ENCODE data around the gene ERO1B. TPM values are rescaled to one million over a fixed set of nuclear protein-coding genes. Genes with fewer than 3 reads are reported as not detected.

ERO1B gene
- total RNA-seq, 1 experiment from 2014 or later: 4.2 TPM

- no peak for DNase-seq (ENCODE audit: low spot score)
These were observed 27.7 kb downstream of the ERO1B start for GRCh38 chr1:236253918-236254637.

- DNase-seq (ENCODE audit: low spot score): no peak
These were observed 28.6 kb downstream of the ERO1B start for GRCh38 chr1:236253119-236253518.

- DNase-seq (ENCODE audit: low spot score): no peak
These were observed 30.2 kb downstream of the ERO1B start for GRCh38 chr1:236251587-236251986.

- no peak for DNase-seq (ENCODE audit: low spot score)
These were observed 34.5 kb downstream of the ERO1B start for GRCh38 chr1:236247286-236247685.

- no peak for DNase-seq (ENCODE audit: low spot score)
These were observed 39.2 kb downstream of the ERO1B start for GRCh38 chr1:236242568-236242967.

DNA sequence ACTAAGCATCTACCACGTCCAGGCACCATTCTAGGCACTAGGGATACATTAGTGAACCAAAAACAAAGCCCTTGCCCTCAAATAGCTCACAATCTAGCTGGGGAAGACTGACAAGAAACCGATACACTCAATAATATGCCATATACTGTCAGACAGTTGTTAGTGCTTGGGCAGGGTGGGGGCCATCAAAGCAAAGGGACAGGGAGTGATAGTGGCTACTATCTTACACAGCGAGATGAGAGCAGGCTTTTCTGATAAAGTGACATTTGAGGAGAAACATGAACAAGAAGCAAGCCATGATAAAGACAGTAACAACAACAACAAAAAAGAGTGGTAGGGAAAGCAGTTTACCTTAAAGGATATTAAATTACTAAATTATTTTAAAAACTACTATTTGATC, 41.1 kb downstream of the ERO1B start:
- no peak for DNase-seq (ENCODE audit: low spot score)

DNA sequence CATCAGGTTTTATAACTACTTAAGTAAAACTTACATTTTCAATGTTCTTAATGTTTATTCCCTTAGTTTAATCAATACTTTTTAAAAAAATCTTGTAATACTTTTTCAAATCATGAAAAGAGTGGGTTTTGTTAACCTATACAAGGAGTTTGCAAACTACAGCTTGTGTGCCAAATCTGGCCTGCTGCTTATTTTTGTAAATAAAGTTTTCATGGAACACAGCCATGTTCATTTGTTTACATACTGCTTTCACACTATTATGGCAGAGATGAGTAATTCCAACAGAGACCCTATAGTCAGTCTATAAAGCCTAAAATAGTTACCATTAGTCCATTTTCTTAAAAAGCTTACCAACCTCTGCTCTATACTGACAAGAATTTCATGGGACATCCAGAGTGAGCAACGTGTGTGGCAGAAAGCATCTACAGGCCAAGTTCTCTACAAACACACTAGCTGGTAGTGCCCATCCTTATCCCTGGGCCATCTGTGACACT, 42.6 kb downstream of the ERO1B start:
- no peak for DNase-seq (ENCODE audit: low spot score)

- no peak for DNase-seq (ENCODE audit: low spot score)
These were observed 46.6 kb downstream of the ERO1B start for GRCh38 chr1:236235116-236235515.

DNA sequence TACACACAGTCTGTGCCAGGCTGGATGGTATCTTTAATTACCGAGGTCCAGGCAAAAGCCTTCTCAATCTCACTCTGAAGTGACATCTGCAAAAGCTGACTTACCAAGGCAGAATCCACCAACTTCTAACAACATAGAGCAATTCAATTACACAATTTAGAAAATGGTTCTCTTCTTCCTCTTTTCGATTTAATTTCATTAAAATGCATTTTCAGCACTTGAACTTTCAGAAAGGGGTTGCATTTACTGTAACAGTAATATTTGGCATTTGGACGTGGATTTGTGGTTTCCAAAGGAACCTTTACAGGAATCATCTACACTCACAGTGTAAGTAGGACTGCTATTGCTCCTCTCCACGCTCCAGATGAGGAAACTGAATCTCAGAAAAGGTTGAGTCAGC, 53.3 kb downstream of the ERO1B start:
- no peak for DNase-seq (ENCODE audit: low spot score)

DNA sequence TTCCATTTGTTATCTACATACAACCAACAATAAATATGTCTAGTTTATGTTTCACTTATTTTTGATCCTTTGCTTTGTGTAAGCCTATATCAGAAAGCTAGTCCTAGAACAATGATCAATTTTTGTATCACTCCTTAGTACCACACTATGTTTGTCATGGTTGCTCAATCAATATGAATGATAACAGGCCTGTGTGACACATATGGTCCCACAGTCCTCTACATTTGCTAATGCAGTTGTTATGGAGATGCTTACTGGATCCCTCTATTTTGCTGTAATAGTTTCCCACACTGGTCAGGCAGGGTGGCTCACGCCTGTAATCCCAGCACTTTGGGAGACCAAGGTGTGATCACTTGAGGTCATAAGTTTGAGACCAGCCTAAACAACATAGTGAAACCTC, 59.1 kb downstream of the ERO1B start:
- no peak for DNase-seq (ENCODE audit: low spot score)

DNA sequence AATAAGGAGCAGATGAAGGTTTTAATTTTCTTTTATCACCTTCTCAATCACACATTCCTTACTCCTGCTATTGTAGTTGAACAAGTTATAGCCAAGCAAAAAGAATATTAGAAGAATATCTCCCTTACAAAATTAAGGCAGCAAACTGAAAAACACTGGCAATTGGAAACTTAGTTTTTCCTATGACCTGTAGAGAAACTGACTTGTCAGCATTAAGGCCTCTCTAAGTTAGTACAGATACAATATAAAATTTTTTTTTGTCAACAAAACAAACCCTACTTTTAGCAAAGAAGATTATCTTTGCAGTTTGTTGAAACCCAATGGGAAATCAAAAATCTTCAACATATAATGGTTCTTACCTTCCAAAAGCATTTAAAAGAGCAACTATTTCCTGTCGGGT, 61.3 kb downstream of the ERO1B start:
- DNase-seq (ENCODE audit: low spot score): no peak

GRCh38 chr1:236214761-236215160, 67.0 kb downstream of the ERO1B start:
- no peak for DNase-seq (ENCODE audit: low spot score)

DNA sequence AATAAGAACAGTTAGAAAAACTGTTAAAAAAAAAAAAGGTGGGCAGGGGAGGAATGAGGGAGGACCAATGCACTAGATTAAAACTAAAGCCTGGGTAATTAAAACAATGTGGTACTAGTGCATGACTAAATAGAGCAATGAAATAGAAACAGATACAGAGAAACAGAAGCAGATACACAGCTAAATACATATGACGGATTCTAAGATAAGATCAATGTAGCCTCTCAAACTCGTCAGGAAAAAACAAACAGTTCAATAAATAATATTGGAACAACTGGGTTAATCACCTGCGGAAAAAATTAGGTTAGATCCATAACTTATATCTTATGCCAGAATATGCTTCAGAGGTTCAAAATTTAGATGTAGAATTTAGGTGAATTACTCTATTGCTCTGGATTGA, 68.2 kb downstream of the ERO1B start:
- no peak for DNase-seq (ENCODE audit: low spot score)

DNA sequence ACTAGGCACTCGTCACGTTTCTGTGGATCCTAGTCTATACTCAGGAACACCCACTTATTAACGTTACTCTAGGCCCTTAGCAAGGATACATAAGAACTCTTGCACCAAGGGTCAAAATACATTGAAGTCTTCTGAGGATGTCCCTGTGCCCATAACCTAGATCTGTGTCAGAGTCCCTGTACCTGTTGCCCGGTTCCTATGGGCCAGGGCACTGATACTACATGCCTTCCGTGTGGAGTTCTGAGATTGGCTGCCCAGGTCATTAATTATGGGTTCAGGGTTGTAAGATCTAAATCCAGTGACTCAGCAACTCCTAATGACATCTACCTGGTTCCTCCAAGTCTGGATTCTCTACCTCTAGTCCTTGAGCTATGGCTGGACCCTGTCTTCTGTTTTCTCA, 69.9 kb downstream of the ERO1B start:
- no peak for DNase-seq (ENCODE audit: low spot score)

DNA sequence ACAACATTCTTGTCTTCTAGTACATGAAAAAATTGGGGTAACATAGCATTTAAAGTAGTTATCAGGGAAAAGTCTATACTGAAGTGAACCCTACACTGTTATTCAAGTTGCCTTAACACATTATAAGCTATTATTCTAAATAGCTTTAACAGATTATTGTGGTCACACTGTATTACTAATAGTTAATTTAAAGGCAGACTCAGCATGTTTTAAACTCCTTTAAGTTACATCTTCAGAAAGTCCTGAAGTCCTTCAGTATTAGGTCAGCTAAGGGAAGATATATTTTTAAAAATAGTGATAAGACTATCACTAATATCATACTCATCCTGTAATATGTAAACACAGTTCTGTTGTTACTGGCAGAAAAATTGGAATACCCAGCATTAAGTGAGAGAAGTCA, 72.0 kb downstream of the ERO1B start:
- no peak for DNase-seq (ENCODE audit: low spot score)

- DNase-seq (ENCODE audit: low spot score): no peak
These were observed 72.6 kb downstream of the ERO1B start for GRCh38 chr1:236209185-236209584.

- no peak for DNase-seq (ENCODE audit: low spot score)
These were observed 74.2 kb downstream of the ERO1B start for GRCh38 chr1:236207569-236207968.

DNA sequence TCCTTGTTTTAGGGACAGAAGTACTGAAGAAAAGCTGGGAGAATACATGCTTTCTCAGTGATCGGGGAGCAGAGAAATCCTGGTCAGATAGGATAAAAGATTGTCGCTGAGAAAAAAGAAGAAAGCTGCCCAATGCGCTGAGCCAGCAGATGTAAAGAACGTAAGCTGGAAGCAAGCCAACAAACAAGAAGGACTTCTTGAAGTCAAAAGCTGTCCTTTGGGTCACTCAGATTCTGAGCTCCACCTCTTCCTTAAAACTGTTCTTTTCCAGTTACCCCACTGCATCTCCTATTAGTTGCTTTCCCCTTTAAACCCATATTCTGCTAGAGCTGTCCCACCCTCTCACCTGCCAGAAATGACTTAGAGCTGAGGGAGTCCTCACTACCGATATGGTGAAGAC, 74.6 kb downstream of the ERO1B start:
- no peak for DNase-seq (ENCODE audit: low spot score)

- DNase-seq (ENCODE audit: low spot score): no peak
These were observed 75.2 kb downstream of the ERO1B start for GRCh38 chr1:236206548-236206947.

DNA sequence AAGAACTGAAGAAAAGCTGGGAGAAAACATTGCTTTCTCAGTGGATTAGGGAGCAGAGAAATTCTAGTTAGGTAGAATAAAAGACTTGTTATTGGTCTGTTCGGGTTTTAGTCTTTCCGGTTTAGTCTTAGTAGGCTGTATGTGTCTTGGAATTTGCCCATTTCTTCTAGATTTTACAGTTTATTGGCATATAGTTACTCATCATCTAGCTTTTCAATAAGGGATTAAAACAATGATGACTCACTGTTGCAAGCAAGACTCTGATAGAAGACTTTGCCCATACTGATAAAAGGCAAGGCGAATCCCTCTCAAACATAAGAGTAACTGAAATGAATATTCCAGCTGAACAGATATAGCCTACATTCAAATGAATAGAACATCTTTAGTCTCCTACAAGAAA, 77.1 kb downstream of the ERO1B start:
- DNase-seq (ENCODE audit: low spot score): no peak

GRCh38 chr1:236204039-236204438, 77.7 kb downstream of the ERO1B start:
- no peak for DNase-seq (ENCODE audit: low spot score)

GRCh38 chr1:236201786-236202185, 80.0 kb downstream of the ERO1B start:
- no peak for DNase-seq (ENCODE audit: low spot score)

GRCh38 chr1:236200925-236201324, 80.8 kb downstream of the ERO1B start:
- DNase-seq (ENCODE audit: low spot score): no peak

DNA sequence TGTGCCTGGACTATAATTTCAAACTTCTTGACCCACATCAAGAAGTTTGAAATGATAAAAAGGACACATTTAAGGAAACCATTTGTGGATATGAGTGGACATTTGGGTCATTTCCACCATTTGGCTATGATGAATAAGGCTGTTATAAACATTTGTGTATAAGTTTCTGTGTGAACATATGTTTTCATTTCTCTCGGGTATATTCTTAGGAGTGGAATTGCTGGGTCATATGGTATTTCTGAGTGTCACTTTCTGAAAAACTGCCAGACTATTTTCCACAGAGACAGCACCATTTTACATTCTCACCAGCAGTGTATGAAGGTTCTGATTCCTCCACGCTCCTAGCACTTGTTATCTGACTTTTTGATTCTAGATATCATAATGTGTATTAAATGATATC, 88.6 kb downstream of the ERO1B start:
- DNase-seq (ENCODE audit: low spot score): no peak

All from H4 (cell line).